ENCODE data around the gene NPIPB9.
"Not testable (repeated sequence)": the region's sequence is repeated elsewhere in the genome, so short reads cannot be mapped to it uniquely, and the experiment has no call there.

Gene NPIPB9

DNA sequence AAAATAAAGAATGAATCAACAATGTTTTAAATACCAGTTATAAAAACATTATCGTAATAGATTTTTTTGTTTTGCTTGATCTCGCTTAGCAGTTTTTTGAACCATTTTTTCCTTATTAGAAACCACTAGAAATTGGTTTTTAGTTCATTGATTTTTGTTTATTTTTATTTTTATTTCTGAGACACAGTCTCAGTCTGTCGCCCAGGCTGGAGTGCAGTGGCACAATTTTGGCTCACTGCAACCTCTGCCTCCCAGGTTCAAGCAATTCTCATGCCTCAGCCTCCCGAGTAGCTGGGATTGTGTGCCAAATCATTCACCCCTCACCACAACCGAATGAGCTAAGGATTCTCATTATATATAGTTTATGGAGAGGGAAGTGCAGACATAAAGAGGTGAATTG, at the start of gene NPIPB9:
NPIPB9 (plus strand) TSS at position 301 of the 400 bp plus-strand sequence.
- not testable (repeated sequence) for DNase-seq

DNA sequence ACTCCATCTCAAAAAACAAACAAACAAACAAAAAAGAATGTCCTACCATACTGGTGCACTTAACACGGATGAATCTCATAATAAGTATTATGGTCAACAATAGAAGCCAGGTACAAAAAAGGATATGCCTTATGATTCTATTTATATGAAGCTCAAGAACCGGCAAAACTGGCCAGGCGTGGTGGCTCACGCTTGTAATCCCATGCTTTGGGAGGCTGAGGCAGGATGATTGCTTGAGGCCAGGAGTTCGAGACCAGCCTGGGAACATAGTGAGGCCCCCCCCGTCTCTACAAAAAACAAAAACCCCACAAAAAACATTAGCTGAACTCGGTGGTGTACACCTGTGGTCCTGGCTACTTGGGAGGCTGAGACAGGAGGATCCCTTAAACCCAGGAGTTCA, 47.3 kb upstream of the NPIPB9 start:
- not testable (repeated sequence) for DNase-seq

DNA sequence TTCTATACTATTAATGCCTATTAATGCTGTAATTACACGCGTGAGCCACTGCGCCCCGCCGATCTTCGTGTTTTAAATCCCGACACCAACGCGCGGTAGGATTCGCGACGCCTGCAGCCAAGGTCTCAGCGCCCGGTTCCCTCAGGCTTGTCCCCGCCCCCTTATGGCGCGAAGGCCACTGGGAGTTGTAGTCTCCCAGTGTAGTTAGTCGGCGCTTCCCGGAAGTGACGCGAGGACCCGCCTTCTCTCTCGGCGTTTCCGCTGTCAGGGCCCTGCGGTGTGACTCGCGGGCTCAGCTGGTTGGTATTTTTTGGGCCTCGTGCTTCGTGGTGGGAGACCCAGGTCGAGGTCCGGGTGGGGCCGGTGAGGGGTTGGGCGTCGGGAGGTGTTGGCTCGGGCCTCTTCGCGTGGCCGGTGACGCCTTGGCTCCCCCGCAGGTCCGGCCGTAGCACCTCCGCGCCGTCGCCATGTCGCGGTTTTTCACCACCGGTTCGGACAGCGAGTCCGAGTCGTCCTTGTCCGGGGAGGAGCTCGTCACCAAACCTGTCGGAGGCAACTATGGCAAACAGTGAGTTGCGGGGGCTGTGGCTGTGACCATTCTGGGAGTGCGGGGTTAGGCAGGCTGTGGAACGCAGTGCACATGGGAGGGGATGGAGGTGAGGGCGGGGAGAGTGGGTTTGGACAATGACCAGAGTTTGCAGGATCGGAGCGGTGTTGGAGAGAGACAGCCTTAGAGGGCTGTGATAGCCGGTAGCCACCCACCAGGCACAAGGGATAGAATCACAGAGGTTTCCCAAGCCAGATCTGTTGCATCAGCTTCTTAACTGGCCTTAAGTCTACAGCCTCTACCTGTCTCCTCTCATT, 40.1 kb upstream of the NPIPB9 start, which contains the start of gene EIF3C:
EIF3C (plus strand) TSS at position 245 of the 864 bp plus-strand sequence; CDS start at position 468, 223 bp downstream.
- not testable (repeated sequence) for DNase-seq

DNA sequence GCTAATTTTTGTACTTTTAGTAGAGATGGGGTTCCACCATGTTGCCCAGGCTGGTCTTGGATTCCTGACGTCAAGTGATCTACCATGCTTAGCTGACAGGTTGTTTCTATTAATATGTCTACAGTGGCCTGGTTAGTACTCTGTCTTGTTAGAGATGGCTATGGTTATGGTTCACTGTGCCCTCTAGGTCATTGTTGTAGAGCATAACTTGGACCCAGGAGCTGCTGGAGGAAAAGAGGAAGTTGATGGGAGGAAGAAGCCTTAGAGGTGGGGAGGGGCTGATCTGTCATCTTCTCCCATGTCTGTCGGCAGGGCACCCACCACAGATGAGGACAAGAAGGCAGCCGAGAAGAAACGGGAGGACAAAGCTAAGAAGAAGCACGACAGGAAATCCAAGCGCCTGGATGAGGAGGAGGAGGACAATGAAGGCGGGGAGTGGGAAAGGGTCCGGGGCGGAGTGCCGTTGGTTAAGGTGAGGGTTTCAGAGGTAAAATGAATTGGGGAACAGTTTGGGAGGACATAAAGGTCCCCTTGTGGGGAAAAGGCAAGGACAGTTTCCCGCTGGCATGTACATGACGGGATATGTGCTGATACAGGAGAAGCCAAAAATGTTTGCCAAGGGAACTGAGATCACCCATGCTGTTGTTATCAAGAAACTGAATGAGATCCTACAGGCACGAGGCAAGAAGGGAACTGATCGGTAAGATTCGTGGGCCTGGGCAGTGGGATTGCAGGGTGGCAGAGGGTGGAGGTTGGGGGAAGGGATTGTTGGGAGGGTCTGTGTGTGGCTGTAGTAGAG, 28.5 kb upstream of the NPIPB9 start:
- DNase-seq = not testable (repeated sequence)

DNA sequence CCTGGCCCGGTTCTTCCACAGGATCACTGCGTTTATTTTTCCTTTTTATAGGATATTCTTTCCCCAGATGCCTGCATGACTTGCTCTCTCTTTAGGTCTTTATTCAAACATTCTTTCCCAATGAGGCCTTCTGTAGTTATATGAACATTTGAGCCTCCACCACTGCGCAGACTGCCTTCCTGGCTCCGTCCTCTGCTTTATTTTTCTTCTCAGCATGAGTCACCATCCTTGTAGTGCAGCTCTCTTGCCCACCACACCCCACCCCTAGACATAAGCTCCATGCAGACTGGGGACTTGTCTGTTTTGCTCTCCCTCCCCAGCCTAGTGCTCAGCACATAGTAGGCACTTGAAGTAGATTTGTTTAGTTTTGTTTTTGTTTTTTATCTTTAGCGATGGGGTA, 20.3 kb upstream of the NPIPB9 start:
- not testable (repeated sequence) for DNase-seq

DNA sequence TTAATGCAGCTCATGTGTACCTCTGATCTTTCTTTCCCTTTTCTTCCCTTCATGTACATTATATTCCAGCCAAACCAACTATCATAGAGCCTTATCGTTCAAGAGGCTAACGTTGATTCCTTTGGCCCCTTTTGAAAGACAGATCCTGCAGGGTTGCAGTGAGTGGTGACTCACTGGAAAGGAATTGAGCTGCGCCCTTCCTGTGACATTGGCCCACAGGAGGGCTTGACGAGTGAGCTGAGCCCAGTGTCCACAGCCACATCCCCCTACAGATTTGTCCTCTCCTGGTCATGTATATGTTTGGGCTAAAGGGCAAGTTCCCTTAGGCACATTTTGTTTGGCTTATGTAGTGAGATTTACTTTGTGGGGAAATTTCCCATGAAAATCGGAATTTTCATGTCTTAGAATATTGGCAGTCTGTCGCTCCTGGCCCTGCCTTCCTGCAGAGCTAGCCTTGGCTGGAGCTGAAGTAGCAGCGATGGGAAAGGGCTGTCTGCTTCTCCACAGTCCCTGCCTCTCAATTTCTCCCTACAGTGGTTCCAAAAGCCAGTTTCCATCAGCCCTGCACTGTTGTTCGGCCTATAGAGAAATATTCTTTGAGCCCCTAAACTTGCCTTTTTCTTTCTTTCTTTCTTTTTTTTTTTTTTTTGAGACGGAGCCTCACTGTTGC, 19.0 kb upstream of the NPIPB9 start:
- not testable (repeated sequence) for DNase-seq

DNA sequence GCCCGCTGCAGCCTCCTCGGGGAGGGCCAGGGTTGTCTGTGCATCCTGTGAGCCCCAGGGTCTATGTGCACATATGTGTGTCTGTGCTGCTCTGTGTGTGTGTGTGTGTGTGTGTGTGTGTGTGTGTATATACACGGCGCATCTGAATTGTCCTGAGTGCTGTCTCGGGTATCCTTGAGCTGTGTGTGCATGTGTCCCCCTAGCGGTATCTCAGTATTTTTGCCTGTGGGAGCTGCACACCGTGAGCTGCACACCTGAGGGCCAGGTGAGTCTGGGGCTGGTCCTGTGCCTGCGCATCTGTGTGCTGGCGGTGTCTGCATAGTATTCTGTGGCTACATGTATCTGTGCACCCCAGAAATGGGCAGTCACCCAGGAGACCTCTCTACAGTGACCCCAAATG, 11.8 kb upstream of the NPIPB9 start:
- DNase-seq = not testable (repeated sequence)

DNA sequence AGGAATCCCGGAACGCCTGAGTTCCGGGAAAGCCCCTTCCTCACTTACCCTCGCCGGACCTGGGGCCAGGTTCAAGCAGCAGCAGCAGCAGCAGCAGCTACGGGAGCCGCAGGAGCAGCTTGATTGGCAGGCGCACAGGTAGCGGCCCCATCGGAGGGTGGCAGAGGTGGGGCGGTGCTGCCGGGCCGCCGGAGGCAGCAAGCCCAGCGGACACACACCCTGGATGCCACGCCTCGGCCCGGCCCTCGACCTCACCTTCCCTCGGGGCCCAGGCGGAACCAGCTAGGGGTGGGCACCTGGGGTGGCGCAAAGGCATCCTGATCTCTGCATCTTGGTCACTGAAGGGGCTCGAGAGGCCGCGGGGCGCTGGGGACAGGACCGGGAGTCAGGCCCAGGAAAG, 11.0 kb upstream of the NPIPB9 start:
- DNase-seq = not testable (repeated sequence)

DNA sequence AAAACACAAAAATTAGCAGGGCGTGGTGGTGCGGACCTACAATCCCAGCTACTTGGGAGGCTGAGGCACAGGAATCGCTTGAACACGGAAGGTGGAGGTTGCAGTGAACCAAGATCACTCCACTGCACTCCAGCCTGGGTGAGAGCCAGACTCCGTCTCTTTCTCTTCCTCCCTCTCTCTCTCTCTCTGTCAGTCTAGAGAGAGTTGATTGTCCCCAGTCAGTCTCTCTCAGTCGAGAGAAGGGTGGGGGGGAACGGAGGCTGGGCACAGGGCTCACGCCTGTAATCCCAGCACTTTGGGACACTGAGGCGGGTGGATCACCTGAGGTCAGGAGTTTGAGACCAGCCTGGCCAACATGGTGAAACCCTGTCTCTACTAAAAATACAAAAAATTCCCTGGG, 10.3 kb upstream of the NPIPB9 start:
- DNase-seq = not testable (repeated sequence)

DNA sequence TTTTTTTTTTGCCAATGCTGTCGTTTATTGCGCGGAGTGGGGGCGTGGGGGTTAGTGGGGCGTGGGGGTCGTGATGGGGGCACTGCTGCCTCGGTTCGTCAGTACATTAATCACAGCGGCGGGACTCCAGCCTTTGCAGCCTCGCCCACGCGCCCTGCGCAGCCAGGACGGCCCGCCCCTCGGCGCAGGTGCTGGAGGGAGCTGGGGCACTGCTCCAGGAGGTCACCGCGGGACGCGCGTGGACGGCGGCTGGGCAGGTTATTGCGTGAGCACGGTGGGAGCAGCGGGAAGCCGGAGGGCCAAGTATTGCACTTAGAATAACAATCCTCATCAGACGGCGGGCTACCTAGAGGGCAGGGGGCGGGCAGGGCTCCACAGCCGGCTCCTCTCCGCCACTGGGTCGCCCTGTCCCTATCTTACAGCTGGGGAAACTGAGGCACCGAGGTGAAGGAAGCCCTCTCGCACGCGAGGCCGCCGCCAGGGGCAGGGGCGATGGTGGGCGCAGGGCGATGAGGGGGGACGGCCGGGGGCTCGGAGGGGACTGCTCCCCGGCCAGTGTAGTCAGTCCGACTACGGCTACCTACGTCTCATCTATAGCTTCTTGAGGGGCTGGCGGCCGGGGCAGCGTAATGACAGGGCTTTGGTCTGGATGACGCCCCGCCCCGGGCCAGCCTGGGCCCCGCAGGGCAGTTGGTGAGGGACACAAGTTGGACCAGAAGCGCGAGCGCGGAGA, 4.8 kb upstream of the NPIPB9 start:
- not testable (repeated sequence) for DNase-seq

DNA sequence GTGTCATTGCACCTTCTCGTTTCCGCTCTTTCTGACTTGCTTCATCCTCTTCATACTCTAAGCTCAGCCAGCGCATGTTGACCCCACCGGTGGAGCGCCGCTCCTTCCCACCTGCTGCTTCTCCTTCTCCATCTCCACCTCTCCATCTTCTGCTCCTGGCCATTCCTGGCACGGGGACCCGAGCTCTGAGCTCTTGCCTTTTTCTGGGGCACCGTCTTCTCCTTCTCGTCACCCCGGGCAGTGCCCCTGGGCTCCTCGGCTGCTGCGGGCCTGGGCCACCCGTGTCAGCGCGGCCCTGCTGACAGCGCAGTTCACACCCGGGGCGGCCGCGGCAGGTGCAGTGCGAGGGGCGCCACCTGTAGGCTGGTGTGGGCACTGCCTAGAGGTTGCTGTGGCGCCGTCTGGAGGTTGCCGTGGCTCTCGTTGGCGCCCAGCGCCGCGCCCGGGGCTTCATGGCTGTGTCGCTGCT, 1.6 kb upstream of the NPIPB9 start:
- not testable (repeated sequence) for DNase-seq

DNA sequence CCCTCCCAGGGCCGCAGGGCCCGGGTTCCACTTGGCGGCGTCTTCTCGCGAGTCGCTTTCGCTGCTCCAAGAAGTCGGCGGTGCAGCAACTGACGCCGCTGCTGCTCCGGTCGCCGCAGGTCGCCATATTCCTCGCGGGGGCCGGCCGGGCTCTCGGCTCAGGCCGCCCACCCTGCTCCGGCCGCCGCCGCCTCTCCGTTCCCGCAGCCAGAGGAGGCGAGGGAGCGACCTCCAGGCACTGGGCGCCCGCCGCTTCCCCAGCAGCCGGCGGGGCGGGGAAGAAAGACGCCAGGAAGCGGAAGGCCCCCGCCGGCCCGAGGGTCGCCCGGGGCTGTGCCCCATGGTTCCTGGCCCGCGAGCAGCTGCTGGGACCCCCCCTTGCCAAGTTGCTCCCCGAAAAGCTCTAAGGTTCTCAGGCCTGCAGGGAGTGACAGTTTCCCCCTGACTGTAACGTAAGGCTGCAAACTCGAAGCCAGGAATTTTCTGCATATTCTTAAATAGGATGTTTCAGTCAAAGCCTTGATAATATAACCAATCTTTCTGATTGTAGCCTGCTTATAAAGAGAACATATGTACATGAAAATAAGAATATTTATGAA, 1.0 kb upstream of the NPIPB9 start:
- DNase-seq = not testable (repeated sequence)

DNA sequence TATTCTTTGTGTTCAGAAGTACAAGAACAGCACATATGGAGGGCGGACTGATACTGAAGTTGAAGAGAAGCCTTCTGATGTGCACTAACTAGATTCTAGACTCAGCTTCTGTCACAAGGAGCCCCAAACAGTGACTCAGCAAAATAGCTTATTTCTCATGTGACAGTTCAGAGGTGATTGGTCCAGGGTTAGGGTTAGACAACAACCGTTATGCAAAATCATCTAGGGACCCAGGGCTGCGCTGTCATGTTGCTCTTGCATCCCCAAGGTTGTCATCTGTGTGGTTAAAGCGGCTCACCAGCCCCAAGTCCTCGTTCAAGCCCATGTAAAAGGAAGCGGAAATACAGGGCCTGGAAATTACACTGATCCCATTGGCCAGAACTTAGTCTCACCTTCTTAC, 30.1 kb downstream of the NPIPB9 start:
- DNase-seq = not testable (repeated sequence)

DNA sequence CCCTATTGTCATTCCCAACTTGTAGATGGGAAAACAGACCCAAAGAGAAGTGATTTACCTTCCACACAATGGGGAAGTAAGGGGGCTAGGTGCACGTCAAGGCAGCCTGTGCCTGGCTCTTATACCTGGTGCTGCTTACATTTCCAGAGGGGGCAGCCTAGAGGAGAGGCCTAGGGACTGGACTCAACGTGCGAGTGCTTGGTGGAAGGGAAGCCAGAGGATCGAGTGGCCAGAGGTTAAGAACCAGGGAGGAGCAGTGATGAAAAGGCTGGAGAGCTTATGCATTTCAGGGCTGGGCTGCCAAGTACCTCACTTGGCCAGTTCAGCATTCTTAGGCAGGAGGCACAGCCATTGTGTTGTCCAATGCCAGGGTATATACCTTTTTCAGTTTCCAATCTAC, 30.8 kb downstream of the NPIPB9 start:
- not testable (repeated sequence) for DNase-seq

DNA sequence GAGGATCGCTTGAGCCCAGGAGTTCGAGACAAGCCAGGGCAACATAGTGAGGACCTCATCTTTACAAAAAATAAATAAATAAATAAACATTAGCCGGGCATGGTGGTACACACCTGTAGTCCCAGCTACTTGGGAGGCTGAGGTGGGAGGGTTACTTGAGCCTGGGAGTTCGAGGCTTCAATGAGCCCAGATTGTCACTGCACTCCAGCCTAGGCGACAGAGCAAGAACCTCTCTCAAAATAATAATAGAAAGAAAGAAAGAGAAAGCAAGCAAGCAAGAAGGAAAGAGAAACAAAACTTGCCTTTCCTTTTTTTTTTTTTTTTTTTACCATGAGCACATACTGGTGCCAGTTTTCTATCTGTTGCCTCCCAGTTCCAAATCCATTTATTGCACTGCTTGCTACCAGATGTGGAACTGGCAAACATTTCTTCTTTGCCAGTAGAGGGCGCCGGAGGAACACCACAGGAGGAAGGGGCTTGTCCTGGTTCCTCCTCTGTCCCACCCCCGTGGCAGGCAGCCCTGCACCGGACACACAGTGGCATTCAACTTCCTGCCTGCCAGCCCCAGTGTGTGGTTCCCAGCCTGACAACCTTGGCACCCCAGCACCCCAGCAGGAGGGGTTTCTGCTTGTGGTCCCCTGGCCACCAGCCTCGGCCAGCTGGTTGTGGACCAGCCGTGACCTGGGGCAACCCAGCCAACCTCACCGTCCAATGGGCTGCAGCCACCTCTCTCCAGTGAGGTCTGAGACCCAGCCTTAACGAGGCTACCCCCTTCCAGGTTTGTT, 50.8 kb downstream of the NPIPB9 start:
- peak; percentile 85 for DNase-seq

DNA sequence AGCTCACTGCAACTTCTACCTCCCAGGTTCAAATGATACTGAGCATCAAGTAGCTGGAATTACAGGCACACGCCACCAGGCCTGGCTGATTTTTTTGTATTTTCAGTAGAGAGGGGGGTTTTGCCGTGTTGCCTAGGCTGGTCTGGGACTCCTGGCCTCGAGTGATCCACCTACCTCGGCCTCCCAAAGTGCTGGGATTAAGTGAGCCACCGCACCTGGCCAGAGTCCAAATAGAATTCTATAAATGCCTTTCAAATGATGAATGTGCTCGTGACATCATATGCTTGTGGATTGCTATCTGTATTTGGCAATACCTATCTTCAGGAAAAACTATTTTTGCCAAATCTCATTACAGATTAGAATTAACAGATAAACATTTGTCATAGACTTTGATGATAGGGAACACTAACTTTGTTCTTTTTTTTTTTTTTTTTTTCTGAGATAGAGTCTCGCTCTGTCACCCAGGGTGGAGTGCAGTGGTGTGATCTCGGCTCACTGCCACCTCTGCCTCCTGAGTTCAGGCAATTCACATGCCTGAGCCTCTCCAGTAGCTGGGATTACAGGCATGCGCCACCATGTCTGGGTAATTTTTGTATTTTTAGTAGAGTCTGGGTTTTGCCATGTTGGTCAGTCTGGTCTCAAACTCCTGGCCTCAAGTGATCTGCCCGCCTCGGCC, 56.0 kb downstream of the NPIPB9 start:
- not testable (repeated sequence) for DNase-seq

DNA sequence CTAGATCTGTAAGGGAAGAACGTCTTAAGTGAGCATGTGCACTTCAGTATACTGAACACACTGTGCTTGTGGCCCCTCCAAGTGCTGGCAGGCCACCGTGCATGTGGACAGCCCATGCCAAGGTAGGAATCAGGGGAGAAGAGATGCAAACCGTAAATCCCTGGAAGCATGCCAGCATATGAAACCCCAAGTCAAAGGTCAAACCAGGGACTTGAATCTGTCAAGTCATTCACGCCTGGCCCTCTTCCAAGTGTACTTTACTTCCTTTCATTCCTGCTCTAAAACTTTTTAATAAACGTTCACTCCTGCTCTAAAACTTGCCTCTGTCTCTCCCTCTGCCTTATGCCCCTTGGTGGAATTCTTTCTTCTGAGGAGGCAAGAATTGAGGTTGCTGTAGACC, 68.4 kb downstream of the NPIPB9 start:
- DNase-seq = no peak

DNA sequence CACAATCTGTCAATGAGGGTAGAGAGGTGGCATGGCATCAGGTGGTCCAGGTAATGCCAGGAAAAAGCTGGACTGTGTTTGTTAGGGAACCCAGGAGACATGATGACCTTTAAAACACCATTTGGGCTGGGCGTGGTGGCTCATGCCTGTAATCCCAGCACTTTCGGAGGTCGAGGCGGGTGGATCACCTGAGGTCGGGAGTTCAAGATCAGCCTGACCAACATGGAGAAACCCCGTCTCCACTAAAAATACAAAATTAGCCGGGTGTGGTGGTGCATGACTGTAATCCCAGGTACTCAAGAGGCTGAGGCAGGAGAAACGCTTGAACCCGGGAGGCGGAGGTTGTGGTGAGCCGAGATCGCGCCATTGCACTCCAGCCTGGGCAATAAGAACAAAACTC, 69.0 kb downstream of the NPIPB9 start:
- not testable (repeated sequence) for DNase-seq

DNA sequence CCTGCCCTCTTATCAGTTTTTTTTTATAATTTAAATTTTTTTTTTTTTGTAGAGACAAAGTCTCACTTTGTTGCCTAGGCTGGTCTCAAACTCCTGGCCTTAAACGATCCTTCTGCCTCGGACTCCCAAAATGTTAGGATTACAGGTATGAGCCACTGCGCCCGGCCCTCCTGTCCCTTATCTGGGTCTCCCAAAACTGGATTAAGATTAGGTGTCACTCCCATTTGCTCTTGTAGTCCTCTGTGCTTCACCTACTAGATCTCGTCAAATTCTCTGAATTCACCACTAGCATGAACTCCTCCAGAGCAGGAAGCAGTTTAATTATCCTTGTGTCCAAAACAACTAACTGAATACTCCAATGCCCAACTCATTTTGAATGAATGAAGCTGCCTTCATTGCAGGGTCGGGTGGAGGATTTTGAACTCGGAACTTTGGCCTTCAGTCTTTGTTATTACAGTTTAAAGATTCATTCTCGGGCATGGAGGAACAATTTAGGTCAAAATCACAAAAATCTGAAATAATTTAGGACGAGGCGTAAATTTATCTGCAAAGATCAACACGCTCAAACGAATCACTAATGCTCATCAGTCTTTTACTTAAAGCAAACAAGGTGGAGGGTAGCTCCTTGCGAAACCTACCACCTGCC, 70.4 kb downstream of the NPIPB9 start:
- DNase-seq = no peak

Data from CD4-positive, alpha-beta T cell treated with Interleukin-6 for 4 hours (primary cell).